NB4 (cell line): ENCODE measurements around the gene ARID3A.

Experiments used
- POLR2A ChIP-seq: IDR thresholded peaks from 2 replicates; pipeline ENCODE4 v1.6.1; 2011; ENCODE audit warnings: mild to moderate bottlenecking; ENCODE audit not compliant: insufficient read length; ENCODE audit errors: extremely low read depth
- TF ChIP-seq, protein P1 (sequence below): IDR thresholded peaks from one replicate; pipeline ENCODE4 v1.5.1; 2012; ENCODE audit warnings: low read depth, low read length

DNA sequence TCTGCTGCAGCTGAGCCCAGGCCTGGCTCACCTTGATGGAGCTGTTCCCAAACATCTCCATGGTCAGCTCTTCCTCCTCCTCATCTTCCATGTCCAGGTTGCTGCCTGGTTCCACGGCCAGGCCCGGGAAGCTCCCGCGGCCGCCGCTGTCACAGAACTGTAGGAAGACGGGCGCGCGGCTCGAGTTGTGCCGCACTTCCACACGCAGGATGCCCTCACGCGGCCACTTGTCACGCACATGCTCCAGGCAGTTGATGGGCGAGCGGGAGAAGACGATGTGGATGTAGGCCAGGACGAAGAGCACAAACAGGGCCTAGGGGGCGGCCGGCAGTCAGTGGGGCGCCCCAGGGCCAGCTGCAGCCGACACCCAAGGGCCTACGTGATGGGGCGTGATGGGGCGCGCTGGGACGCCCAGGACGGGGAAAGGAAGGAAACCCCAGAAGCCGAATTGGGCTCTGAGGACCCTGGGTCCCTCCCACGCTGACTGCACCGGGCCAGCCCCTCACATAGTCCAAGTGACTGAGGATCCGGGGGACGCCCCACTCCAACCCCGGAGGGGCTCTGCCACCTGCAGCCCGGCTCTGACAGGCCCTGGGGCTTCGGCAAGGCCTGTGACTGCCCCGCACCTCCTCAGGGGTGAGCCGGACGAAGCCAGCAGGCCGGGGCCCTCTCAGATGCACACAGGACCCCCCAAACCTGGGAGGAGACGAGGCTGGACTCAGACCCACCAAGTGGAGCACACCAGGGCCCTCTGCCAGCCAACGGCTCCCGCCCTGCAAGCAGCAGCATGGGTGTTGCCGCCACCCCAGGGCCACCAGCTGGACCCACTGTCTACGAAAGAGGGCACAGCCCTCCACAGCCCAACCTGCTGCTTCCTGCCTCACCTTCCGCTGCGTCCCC is 88.6 kb downstream of the ARID3A start:
- TF ChIP-seq, protein P1, sequence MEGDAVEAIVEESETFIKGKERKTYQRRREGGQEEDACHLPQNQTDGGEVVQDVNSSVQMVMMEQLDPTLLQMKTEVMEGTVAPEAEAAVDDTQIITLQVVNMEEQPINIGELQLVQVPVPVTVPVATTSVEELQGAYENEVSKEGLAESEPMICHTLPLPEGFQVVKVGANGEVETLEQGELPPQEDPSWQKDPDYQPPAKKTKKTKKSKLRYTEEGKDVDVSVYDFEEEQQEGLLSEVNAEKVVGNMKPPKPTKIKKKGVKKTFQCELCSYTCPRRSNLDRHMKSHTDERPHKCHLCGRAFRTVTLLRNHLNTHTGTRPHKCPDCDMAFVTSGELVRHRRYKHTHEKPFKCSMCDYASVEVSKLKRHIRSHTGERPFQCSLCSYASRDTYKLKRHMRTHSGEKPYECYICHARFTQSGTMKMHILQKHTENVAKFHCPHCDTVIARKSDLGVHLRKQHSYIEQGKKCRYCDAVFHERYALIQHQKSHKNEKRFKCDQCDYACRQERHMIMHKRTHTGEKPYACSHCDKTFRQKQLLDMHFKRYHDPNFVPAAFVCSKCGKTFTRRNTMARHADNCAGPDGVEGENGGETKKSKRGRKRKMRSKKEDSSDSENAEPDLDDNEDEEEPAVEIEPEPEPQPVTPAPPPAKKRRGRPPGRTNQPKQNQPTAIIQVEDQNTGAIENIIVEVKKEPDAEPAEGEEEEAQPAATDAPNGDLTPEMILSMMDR: no peak
- TF ChIP-seq POLR2A: no peak
